ENCODE results near the gene C1D.

The C1D gene

DNA sequence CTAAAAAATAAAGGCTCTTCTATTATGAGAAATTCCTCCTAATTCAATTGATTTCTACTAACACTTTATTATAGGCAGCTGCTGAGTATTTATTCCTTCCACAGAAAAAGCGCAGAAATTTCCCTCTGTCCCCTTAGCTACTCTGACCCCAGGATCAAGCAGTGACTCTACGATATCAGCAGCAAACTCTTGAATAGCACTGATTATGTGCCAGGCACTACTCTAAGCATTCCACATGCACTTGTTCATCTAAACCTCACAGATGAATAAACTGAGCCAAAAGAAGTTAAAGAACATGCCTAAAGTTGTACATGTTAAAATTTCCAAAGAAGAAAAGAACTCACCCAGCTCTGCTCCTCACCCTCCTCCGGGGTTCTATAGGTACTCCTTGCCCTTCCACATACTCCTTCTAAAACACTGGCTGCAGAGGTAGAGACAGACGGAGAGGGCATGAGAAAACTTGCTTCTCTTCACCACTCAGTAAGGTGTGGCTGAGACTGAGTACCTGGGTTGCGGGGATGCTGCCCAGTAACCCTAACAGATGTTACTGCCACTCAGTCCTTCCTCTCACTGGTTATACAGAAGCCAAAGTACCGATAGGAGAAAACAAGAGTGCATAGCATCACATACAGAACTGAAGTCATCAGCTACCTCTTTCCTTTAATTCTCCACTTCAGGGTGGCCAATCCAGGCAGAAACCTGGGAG is 9.9 kb downstream of the C1D start:
- no peaks in the 10 kb centered on the region for H4K20me1 ChIP-seq (ENCODE audit: insufficient read depth, low read length)
- H3K9me3 ChIP-seq (ENCODE audit: low read length), result no peaks in the 10 kb centered on the region
- H3K36me3 ChIP-seq (ENCODE audit: insufficient read depth, low read length), result no peaks in the 10 kb centered on the region
- no peak overlapping the region for H3K4me2 ChIP-seq (ENCODE audit: low read length)
- H3F3A ChIP-seq (ENCODE audit: insufficient read depth, low read length), result no peaks in the 10 kb centered on the region
- H3K4me3 ChIP-seq (ENCODE audit: low read depth, low read length, poor library complexity, severe bottlenecking), result no peak overlapping the region
- TF ChIP-seq, protein P1, sequence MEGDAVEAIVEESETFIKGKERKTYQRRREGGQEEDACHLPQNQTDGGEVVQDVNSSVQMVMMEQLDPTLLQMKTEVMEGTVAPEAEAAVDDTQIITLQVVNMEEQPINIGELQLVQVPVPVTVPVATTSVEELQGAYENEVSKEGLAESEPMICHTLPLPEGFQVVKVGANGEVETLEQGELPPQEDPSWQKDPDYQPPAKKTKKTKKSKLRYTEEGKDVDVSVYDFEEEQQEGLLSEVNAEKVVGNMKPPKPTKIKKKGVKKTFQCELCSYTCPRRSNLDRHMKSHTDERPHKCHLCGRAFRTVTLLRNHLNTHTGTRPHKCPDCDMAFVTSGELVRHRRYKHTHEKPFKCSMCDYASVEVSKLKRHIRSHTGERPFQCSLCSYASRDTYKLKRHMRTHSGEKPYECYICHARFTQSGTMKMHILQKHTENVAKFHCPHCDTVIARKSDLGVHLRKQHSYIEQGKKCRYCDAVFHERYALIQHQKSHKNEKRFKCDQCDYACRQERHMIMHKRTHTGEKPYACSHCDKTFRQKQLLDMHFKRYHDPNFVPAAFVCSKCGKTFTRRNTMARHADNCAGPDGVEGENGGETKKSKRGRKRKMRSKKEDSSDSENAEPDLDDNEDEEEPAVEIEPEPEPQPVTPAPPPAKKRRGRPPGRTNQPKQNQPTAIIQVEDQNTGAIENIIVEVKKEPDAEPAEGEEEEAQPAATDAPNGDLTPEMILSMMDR (IDR thresholded peaks at IDR 0.05; ENCODE audit: low read length), result no peak
- no peak for TF ChIP-seq EZH2 (IDR thresholded peaks at IDR 0.05; ENCODE audit: borderline replicate concordance, low read length)
- H3K27me3 ChIP-seq (ENCODE audit: insufficient read depth, low read length), result no peaks in the 10 kb centered on the region
- H3K9me2 ChIP-seq (ENCODE audit: low read depth, low read length), result no peaks in the 10 kb centered on the region
- H2AFZ ChIP-seq (ENCODE audit: low read length), result no peak overlapping the region
- no peak overlapping the region for H3K27ac ChIP-seq (ENCODE audit: low read depth, low read length, poor library complexity, severe bottlenecking)
- H3K4me1 ChIP-seq (ENCODE audit: insufficient read depth, low read length, severe bottlenecking), result no peaks in the 10 kb centered on the region
- H3K9ac ChIP-seq (ENCODE audit: low read length), result no peak overlapping the region
- H3K79me2 ChIP-seq (ENCODE audit: insufficient read depth, low read length), result peaks cover 61% of the 10 kb centered on the region

GRCh38 chr2:68050353-68050752 is 12.5 kb downstream of the C1D start:
- Histone ChIP-seq H4K20me1 (ENCODE audit: insufficient read depth, low read length) (no peaks in the 10 kb centered on the region), H3K27ac (ENCODE audit: low read depth, low read length, poor library complexity, severe bottlenecking) (no peak overlapping the region), H3K79me2 (ENCODE audit: insufficient read depth, low read length) (peaks cover 40% of the 10 kb centered on the region), H3K4me3 (ENCODE audit: low read depth, low read length, poor library complexity, severe bottlenecking) (no peak overlapping the region), H3K4me1 (ENCODE audit: insufficient read depth, low read length, severe bottlenecking) (no peaks in the 10 kb centered on the region), H3K4me2 (ENCODE audit: low read length) (no peak overlapping the region), H3F3A (ENCODE audit: insufficient read depth, low read length) (peaks cover 2% of the 10 kb centered on the region; the same call in 1 of the 2 replicates), H3K9me3 (ENCODE audit: low read length) (no peaks in the 10 kb centered on the region), H3K36me3 (ENCODE audit: insufficient read depth, low read length) (peaks cover 10% of the 10 kb centered on the region), H3K9me2 (ENCODE audit: low read depth, low read length) (no peaks in the 10 kb centered on the region), H3K27me3 (ENCODE audit: insufficient read depth, low read length) (no peaks in the 10 kb centered on the region), H2AFZ (ENCODE audit: low read length) (no peak overlapping the region), H3K9ac (ENCODE audit: low read length) (no peak overlapping the region)
- TF ChIP-seq EZH2 (IDR thresholded peaks at IDR 0.05; ENCODE audit: borderline replicate concordance, low read length), result no peak
- TF ChIP-seq, protein P1 (IDR thresholded peaks at IDR 0.05; ENCODE audit: low read length), result no peak

DNA sequence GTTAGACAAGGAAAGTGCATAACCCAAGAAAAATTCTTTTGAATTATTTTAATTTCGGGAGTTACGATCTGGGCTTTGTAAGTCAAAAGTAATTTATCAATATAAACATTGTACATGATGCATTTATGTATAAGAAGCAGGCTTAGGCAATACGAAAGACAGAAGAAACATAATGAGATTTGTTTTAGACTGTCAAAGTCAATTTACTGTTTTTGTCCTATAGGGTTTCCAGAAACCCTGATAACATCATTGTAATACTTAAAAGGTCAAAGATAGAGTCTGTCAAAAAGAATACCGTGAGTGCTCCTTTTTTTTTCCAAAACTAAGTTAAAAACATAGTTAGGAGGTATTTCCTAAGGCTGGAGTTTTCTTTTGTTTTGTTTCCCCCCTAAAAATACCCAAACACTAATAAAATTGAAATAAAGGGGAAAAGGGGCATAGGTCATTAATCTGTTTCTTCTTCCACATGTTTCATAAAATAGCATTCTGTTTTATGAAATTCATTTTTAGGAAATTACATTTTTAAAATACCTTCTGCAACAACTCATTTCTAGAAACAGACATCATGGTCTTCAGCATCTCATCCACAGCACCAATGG is 16.1 kb downstream of the C1D start:
- H4K20me1 ChIP-seq (ENCODE audit: insufficient read depth, low read length), result no peaks in the 10 kb centered on the region
- H3F3A ChIP-seq (ENCODE audit: insufficient read depth, low read length), result peaks cover 2% of the 10 kb centered on the region; the same call in 1 of the 2 replicates
- H2AFZ ChIP-seq (ENCODE audit: low read length), result no peak overlapping the region
- no peaks in the 10 kb centered on the region for H3K9me2 ChIP-seq (ENCODE audit: low read depth, low read length)
- no peaks in the 10 kb centered on the region for H3K9me3 ChIP-seq (ENCODE audit: low read length)
- H3K79me2 ChIP-seq (ENCODE audit: insufficient read depth, low read length), result peaks cover 15% of the 10 kb centered on the region
- no peaks in the 10 kb centered on the region for H3K27me3 ChIP-seq (ENCODE audit: insufficient read depth, low read length)
- no peak overlapping the region for H3K9ac ChIP-seq (ENCODE audit: low read length)
- TF ChIP-seq, protein P1 (IDR thresholded peaks at IDR 0.05; ENCODE audit: low read length), result no peak
- no peak for TF ChIP-seq EZH2 (IDR thresholded peaks at IDR 0.05; ENCODE audit: borderline replicate concordance, low read length)
- H3K36me3 ChIP-seq (ENCODE audit: insufficient read depth, low read length), result peaks cover 20% of the 10 kb centered on the region
- no peaks in the 10 kb centered on the region for H3K4me1 ChIP-seq (ENCODE audit: insufficient read depth, low read length, severe bottlenecking)
- no peak overlapping the region for H3K27ac ChIP-seq (ENCODE audit: low read depth, low read length, poor library complexity, severe bottlenecking)
- H3K4me3 ChIP-seq (ENCODE audit: low read depth, low read length, poor library complexity, severe bottlenecking), result no peak overlapping the region
- H3K4me2 ChIP-seq (ENCODE audit: low read length), result no peak overlapping the region
